ENCODE measurements around the gene EGF. TPM values are rescaled to one million over a fixed set of nuclear protein-coding genes. Genes with fewer than 3 reads are reported as not detected.

EGF gene
- total and polyA plus RNA-seq, 4 donors, result 0.72 to 2.1 (median 1.8) TPM

- H3K4me1 ChIP-seq (ENCODE audit: control insufficient read depth, insufficient read depth, low read length), result no peaks in the 10 kb centered on the region
- H3K9me3 ChIP-seq (ENCODE audit: control insufficient read depth, insufficient read depth, low read length), result no peaks in the 10 kb centered on the region
- H3K27me3 ChIP-seq (ENCODE audit: control insufficient read depth, insufficient read depth, low read length), result no peaks in the 10 kb centered on the region
- 65% methylated on average over 2 of the region's 6 CpGs for WGBS (ENCODE audit: insufficient coverage)
- H3K36me3 ChIP-seq (ENCODE audit: control insufficient read depth, insufficient read depth, low read length), result no peaks in the 10 kb centered on the region
- no peak overlapping the region for H3K27ac ChIP-seq (ENCODE audit: low read depth, low read length)
- H3K4me3 ChIP-seq (ENCODE audit: low read depth, low read length), result no peak overlapping the region
- DNase-seq (ENCODE audit: low read depth in 4 of 6, low spot score in 6 of 6), result no peak
These were observed 57.2 kb downstream of the EGF start for GRCh38 chr4:109969919-109970318.

- no peaks in the 10 kb centered on the region for H3K36me3 ChIP-seq (ENCODE audit: control insufficient read depth, insufficient read depth, low read length)
- H3K27ac ChIP-seq (ENCODE audit: low read depth, low read length), result no peak overlapping the region
- H3K9me3 ChIP-seq (ENCODE audit: control insufficient read depth, insufficient read depth, low read length), result no peaks in the 10 kb centered on the region
- no peak overlapping the region for H3K4me3 ChIP-seq (ENCODE audit: low read depth, low read length)
- 71% methylated on average over 4 of the region's 5 CpGs for WGBS (ENCODE audit: insufficient coverage)
- DNase-seq (ENCODE audit: low read depth in 4 of 6, low spot score in 6 of 6), result no peak
- no peaks in the 10 kb centered on the region for H3K4me1 ChIP-seq (ENCODE audit: control insufficient read depth, insufficient read depth, low read length)
- H3K27me3 ChIP-seq (ENCODE audit: control insufficient read depth, insufficient read depth, low read length), result no peaks in the 10 kb centered on the region
These were observed 60.3 kb downstream of the EGF start for GRCh38 chr4:109972786-109973528.

DNA sequence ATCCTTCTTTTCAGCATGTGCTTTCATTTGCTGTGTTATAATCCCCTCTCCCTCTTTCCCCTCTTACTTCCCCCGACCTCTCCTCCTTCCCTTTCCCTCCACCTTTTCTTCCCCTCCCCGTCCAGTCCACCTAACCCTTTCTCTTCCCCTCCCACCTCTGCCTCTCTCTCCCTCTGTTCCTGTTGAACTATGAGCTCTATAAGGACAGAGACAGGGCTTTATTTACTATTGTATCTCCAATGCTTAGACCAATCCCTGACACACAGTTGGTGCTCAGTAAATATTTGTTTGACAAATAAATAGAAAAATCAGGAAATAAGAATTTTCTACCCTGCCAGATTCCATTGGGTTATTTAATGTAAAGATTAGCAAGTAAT is 60.8 kb downstream of the EGF start:
- WGBS (ENCODE audit: insufficient coverage), result 10% methylated on average over 2 of the region's 2 CpGs
- H3K36me3 ChIP-seq (ENCODE audit: control insufficient read depth, insufficient read depth, low read length), result no peaks in the 10 kb centered on the region
- no peak overlapping the region for H3K4me3 ChIP-seq (ENCODE audit: low read depth, low read length)
- DNase-seq (ENCODE audit: low read depth in 4 of 6, low spot score in 6 of 6), result no peak
- H3K27me3 ChIP-seq (ENCODE audit: control insufficient read depth, insufficient read depth, low read length), result no peaks in the 10 kb centered on the region
- H3K9me3 ChIP-seq (ENCODE audit: control insufficient read depth, insufficient read depth, low read length), result no peaks in the 10 kb centered on the region
- no peak overlapping the region for H3K27ac ChIP-seq (ENCODE audit: low read depth, low read length)
- no peaks in the 10 kb centered on the region for H3K4me1 ChIP-seq (ENCODE audit: control insufficient read depth, insufficient read depth, low read length)

- WGBS (ENCODE audit: insufficient coverage), result no CpG with 5 or more reads among the region's 6 CpGs
These were observed 63.5 kb downstream of the EGF start for GRCh38 chr4:109976189-109976588.

GRCh38 chr4:109977854-109978501 is 65.3 kb downstream of the EGF start:
- H3K9me3 ChIP-seq (ENCODE audit: control insufficient read depth, insufficient read depth, low read length), result no peaks in the 10 kb centered on the region
- no peaks in the 10 kb centered on the region for H3K36me3 ChIP-seq (ENCODE audit: control insufficient read depth, insufficient read depth, low read length)
- H3K27ac ChIP-seq (ENCODE audit: low read depth, low read length), result no peak overlapping the region
- no peaks in the 10 kb centered on the region for H3K27me3 ChIP-seq (ENCODE audit: control insufficient read depth, insufficient read depth, low read length)
- peak in 4 of 6 donors; percentile 13 to 80 (median 31) for DNase-seq (ENCODE audit: low read depth in 4 of 6, low spot score in 6 of 6)
- no CpG with 5 or more reads among the region's 2 CpGs for WGBS (ENCODE audit: insufficient coverage)
- no peaks in the 10 kb centered on the region for H3K4me1 ChIP-seq (ENCODE audit: control insufficient read depth, insufficient read depth, low read length)
- H3K4me3 ChIP-seq (ENCODE audit: low read depth, low read length), result no peak overlapping the region

More at GRCh38 chr4:109976189-109976588, 63.5 kb downstream of the EGF start:
- DNase-seq (ENCODE audit: low read depth in 4 of 6, low spot score in 6 of 6), result no peak
- H3K9me3 ChIP-seq (ENCODE audit: control insufficient read depth, insufficient read depth, low read length), result no peaks in the 10 kb centered on the region
- H3K27me3 ChIP-seq (ENCODE audit: control insufficient read depth, insufficient read depth, low read length), result no peaks in the 10 kb centered on the region
- H3K27ac ChIP-seq (ENCODE audit: low read depth, low read length), result no peak overlapping the region
- H3K36me3 ChIP-seq (ENCODE audit: control insufficient read depth, insufficient read depth, low read length), result no peaks in the 10 kb centered on the region
- no peak overlapping the region for H3K4me3 ChIP-seq (ENCODE audit: low read depth, low read length)
- H3K4me1 ChIP-seq (ENCODE audit: control insufficient read depth, insufficient read depth, low read length), result no peaks in the 10 kb centered on the region

- Histone ChIP-seq H3K36me3 (ENCODE audit: control insufficient read depth, insufficient read depth, low read length) (no peaks in the 10 kb centered on the region), H3K4me3 (ENCODE audit: low read depth, low read length) (no peak overlapping the region), H3K27me3 (ENCODE audit: control insufficient read depth, insufficient read depth, low read length) (no peaks in the 10 kb centered on the region), H3K27ac (ENCODE audit: low read depth, low read length) (no peak overlapping the region), H3K4me1 (ENCODE audit: control insufficient read depth, insufficient read depth, low read length) (no peaks in the 10 kb centered on the region), H3K9me3 (ENCODE audit: control insufficient read depth, insufficient read depth, low read length) (no peaks in the 10 kb centered on the region)
- DNase-seq (ENCODE audit: low read depth in 4 of 6, low spot score in 6 of 6), result peak in 1 of 6 donors; percentile 13
- WGBS (ENCODE audit: insufficient coverage), result 43% methylated on average over 2 of the region's 5 CpGs
These were observed 66.2 kb downstream of the EGF start for GRCh38 chr4:109978704-109979454.

- Histone ChIP-seq H3K27me3 (ENCODE audit: control insufficient read depth, insufficient read depth, low read length) (no peaks in the 10 kb centered on the region), H3K4me3 (ENCODE audit: low read depth, low read length) (no peak overlapping the region), H3K9me3 (ENCODE audit: control insufficient read depth, insufficient read depth, low read length) (no peaks in the 10 kb centered on the region), H3K36me3 (ENCODE audit: control insufficient read depth, insufficient read depth, low read length) (no peaks in the 10 kb centered on the region), H3K4me1 (ENCODE audit: control insufficient read depth, insufficient read depth, low read length) (no peaks in the 10 kb centered on the region), H3K27ac (ENCODE audit: low read depth, low read length) (no peak overlapping the region)
- WGBS (ENCODE audit: insufficient coverage), result 86% methylated on average over 2 of the region's 5 CpGs
- peak in 1 of 6 donors; percentile 12 for DNase-seq (ENCODE audit: low read depth in 4 of 6, low spot score in 6 of 6)
These were observed 67.4 kb downstream of the EGF start for GRCh38 chr4:109979920-109980717.

DNA sequence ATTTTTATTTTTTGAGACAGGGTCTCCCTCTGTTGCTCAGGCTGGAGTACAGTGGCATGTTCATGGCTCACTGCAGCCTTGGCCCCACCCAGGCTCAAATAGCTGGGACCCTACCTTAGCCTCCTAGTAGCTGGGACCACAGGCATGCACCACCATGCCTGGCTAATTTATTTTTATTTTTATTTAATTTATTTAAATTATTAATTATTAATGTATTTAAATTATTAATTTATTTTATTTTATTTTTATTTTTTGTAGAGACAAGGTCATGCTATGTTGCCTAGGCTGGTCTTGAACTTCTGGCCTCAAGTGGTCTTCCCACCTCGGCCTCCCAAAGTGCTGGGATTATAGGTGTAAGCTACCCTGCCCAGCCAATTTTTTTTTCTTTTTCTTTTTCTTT is 69.3 kb downstream of the EGF start:
- Histone ChIP-seq H3K36me3 (ENCODE audit: control insufficient read depth, insufficient read depth, low read length) (no peaks in the 10 kb centered on the region), H3K27ac (ENCODE audit: low read depth, low read length) (no peak overlapping the region), H3K4me3 (ENCODE audit: low read depth, low read length) (no peak overlapping the region), H3K4me1 (ENCODE audit: control insufficient read depth, insufficient read depth, low read length) (no peaks in the 10 kb centered on the region), H3K9me3 (ENCODE audit: control insufficient read depth, insufficient read depth, low read length) (no peaks in the 10 kb centered on the region), H3K27me3 (ENCODE audit: control insufficient read depth, insufficient read depth, low read length) (no peaks in the 10 kb centered on the region)
- WGBS (ENCODE audit: insufficient coverage), result 100% methylated on average over 1 of the region's 1 CpG
- no peak for DNase-seq (ENCODE audit: low read depth in 4 of 6, low spot score in 6 of 6)

- Histone ChIP-seq H3K27me3 (ENCODE audit: control insufficient read depth, insufficient read depth, low read length) (no peaks in the 10 kb centered on the region), H3K27ac (ENCODE audit: low read depth, low read length) (no peak overlapping the region), H3K9me3 (ENCODE audit: control insufficient read depth, insufficient read depth, low read length) (no peaks in the 10 kb centered on the region), H3K4me3 (ENCODE audit: low read depth, low read length) (no peak overlapping the region), H3K36me3 (ENCODE audit: control insufficient read depth, insufficient read depth, low read length) (no peaks in the 10 kb centered on the region), H3K4me1 (ENCODE audit: control insufficient read depth, insufficient read depth, low read length) (no peaks in the 10 kb centered on the region)
- no peak for DNase-seq (ENCODE audit: low read depth in 4 of 6, low spot score in 6 of 6)
- no CpG with 5 or more reads among the region's 3 CpGs for WGBS (ENCODE audit: insufficient coverage)
These were observed 69.8 kb downstream of the EGF start for GRCh38 chr4:109982521-109982920.
